C4-2B (cell line): Measurements from ENCODE around the gene IFNGR1.

Experiments used
- CTCF ChIP-seq: fragments of 450-650 bp; conservative IDR thresholded peaks from 2 replicates; pipeline ENCODE4 v1.5.1; 2017; ENCODE audit warnings: mild to moderate bottlenecking
- ZFX ChIP-seq: fragments of 450-650 bp; IDR thresholded peaks from 2 replicates; pipeline ENCODE4 v1.6.1; 2017

GRCh38 chr6:137247724-137248123, 28.5 kb upstream of the IFNGR1 start:
- TF ChIP-seq CTCF (no peak), ZFX (no peak)
